Measurements from ENCODE around the gene RFX8.

GRCh38 chr2:101372792-101373191 is 102.1 kb downstream of the RFX8 start:
- TF ChIP-seq ZNF274 (IDR thresholded peaks at IDR 0.05; ENCODE audit: low read length) (no peak), ZNF274 (tag by site-specific recombination; IDR thresholded peaks at IDR 0.05; ENCODE audit: borderline replicate concordance) (no peak), CTCF (tag by site-specific recombination; IDR thresholded peaks at IDR 0.05) (no peak), HIC1 (tag by site-specific recombination; IDR thresholded peaks at IDR 0.05) (no peak), ZNF362 (tag by site-specific recombination; IDR thresholded peaks at IDR 0.05) (no peak), REPIN1 (tag by site-specific recombination; IDR thresholded peaks at IDR 0.05; ENCODE audit: low read depth) (no peak)

All from HEK293 (cell line).